Measurements from ENCODE around the gene EIF3K.
"Not testable (repeated sequence)": the region's sequence is repeated elsewhere in the genome, so short reads cannot be mapped to it uniquely, and the experiment has no call there.

The EIF3K gene

GRCh38 chr19:38619361-38620174, 580 bp downstream of the EIF3K start:
- no peak for DNase-seq

- DNase-seq: no peak
Measured at GRCh38 chr19:38624822-38625221, 5.8 kb downstream of the EIF3K start.

GRCh38 chr19:38626401-38626800, 7.4 kb downstream of the EIF3K start:
- no peak for DNase-seq

GRCh38 chr19:38629568-38629967, 10.6 kb downstream of the EIF3K start:
- DNase-seq: no peak

- not testable (repeated sequence) for DNase-seq
Measured at GRCh38 chr19:38631301-38631700, 12.3 kb downstream of the EIF3K start.

- not testable (repeated sequence) for DNase-seq
Measured at GRCh38 chr19:38631811-38632475, 13.0 kb downstream of the EIF3K start.

- no peak for DNase-seq
Measured at GRCh38 chr19:38632476-38633213, 13.7 kb downstream of the EIF3K start.

- peak; percentile 38 for DNase-seq
Measured at GRCh38 chr19:38634757-38635482, 15.9 kb downstream of the EIF3K start.

- no peak for DNase-seq
Measured at GRCh38 chr19:38635483-38636399, 16.8 kb downstream of the EIF3K start.

GRCh38 chr19:38638461-38638860, 19.5 kb downstream of the EIF3K start:
- DNase-seq: no peak

- no peak for DNase-seq
Measured at GRCh38 chr19:38639679-38640078, 20.7 kb downstream of the EIF3K start.

GRCh38 chr19:38640368-38640767, 21.4 kb downstream of the EIF3K start:
- DNase-seq: no peak

- DNase-seq: no peak
Measured at GRCh38 chr19:38642176-38642575, 23.2 kb downstream of the EIF3K start.

GRCh38 chr19:38644719-38645118, 25.7 kb downstream of the EIF3K start:
- no peak for DNase-seq

- peak; percentile 95 for DNase-seq
Measured at GRCh38 chr19:38647368-38647965, 28.5 kb downstream of the EIF3K start, which contains the start of gene ACTN4. Gene ACTN4, plus strand, starts transcription at chr19:38647649. Its CDS starts 97 bp downstream, at chr19:38647746.

GRCh38 chr19:38647966-38648768, 29.2 kb downstream of the EIF3K start:
- DNase-seq: no peak

GRCh38 chr19:38648769-38649304, 29.8 kb downstream of the EIF3K start:
- DNase-seq: no peak

- peak; percentile 23 for DNase-seq
Measured at GRCh38 chr19:38649305-38650171, 30.6 kb downstream of the EIF3K start.

- peak; percentile 15 for DNase-seq
Measured at GRCh38 chr19:38650172-38650775, 31.3 kb downstream of the EIF3K start.
